ENCODE results near the gene CSF2.

The CSF2 gene

DNA sequence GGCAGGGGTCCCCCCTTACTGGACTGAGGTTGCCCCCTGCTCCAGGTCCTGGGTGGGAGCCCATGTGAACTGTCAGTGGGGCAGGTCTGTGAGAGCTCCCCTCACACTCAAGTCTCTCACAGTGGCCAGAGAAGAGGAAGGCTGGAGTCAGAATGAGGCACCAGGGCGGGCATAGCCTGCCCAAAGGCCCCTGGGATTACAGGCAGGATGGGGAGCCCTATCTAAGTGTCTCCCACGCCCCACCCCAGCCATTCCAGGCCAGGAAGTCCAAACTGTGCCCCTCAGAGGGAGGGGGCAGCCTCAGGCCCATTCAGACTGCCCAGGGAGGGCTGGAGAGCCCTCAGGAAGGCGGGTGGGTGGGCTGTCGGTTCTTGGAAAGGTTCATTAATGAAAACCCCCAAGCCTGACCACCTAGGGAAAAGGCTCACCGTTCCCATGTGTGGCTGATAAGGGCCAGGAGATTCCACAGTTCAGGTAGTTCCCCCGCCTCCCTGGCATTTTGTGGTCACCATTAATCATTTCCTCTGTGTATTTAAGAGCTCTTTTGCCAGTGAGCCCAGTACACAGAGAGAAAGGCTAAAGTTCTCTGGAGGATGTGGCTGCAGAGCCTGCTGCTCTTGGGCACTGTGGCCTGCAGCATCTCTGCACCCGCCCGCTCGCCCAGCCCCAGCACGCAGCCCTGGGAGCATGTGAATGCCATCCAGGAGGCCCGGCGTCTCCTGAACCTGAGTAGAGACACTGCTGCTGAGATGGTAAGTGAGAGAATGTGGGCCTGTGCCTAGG, at the start of gene CSF2:
Gene CSF2, plus strand, starts transcription at position 559 of the 783 bp plus-strand sequence. Its CDS starts 35 bp downstream, at position 594.
- DNase-seq (ENCODE audit: low read depth, low spot score): no peak

DNA sequence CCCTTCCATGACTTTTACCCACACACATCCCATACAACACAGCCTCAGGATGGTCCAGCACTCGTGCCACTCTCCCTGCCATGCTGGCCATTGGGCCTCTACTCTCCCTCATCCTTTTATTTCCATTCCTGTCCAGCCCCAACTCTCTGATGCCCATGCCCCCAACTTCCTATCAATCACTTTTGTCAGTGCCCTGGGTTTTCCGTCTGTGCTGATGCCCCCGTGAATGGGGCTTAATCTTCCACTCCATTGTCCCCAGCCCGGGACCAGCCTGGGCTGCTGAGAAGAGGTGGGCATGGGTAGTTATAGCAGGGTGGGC, 49.5 kb upstream of the CSF2 start:
- no peak for DNase-seq (ENCODE audit: low read depth, low spot score)

DNA sequence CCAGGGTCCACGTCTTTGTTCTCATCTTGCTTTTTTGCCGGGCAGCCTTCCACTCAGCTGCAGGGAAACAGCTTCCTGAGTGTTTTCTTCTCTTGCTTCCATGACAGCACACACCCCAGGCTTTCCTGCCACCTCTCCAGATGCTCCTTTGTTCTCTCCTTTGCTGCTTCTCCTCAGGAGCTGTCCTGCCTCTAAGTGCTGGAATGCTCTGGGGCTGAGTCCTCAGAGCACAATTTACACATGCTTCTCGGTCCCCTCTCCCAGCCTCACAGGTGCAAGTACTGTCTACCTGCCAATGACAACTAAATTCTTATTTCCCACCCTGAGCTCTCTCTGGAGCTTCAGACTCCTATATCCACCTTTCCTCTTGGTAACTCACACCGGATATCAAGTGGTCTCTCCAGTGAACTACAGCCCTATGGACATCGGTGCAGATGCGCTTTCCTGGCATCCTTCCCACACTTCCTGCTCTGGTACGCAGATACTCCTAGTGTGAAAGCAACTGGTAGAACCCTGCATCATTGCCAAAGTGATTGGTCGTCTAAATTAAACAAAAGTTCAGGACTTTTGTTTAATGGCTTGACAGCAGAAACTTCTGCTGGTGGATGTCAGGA, 48.7 kb upstream of the CSF2 start:
- DNase-seq (ENCODE audit: low read depth, low spot score): no peak

DNA sequence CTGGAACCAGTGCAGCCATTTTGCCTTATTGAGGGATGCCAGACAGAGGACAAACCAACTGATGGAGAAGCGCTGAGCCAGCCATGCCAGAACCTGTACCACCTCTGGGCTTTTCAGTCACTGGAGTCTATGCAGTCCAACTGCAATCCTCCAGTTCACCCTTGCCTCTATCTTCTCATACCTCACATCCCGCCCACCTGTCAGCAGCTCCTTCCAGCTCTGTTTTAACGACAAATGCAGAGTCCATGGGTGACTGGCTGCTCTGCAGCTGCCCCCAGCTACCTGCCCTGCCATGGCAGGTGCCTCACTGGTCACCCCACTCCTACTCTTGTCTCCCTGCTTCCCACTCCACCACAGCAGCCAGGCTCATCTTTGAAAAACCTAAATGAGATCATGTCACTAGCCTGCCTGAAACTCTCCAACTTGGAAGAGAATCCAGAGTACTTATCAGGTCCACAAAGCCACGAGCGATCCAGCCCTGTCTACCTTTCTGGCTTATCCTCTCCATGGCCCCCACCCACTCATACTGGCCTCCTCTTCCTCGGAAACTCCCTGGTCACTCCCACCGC, 48.1 kb upstream of the CSF2 start:
- no peak for DNase-seq (ENCODE audit: low read depth, low spot score)

DNA sequence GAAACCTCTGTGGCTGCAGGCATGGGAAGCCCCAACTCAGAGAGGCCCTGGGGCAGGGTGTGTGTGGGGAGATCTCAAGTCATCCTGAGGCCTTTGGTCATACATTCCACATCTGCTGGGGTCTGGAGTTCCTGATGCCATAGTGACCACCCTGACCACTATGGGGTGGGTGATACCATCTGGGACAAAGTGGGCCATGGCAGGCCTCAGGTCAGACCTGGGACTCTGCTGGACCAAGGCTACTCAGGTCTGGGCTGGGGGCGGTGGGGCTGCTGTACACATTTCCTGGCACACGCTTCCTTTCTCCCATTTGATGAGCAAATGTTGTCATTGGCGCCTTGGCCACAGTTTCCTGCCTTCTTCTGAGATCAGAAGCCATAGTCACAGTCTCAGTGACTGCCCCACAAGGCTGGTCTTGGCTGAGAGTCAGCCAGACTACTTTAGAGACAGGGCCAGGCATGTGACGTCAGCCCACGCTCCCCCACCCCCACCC, 47.0 kb upstream of the CSF2 start:
- DNase-seq (ENCODE audit: low read depth, low spot score): no peak

DNA sequence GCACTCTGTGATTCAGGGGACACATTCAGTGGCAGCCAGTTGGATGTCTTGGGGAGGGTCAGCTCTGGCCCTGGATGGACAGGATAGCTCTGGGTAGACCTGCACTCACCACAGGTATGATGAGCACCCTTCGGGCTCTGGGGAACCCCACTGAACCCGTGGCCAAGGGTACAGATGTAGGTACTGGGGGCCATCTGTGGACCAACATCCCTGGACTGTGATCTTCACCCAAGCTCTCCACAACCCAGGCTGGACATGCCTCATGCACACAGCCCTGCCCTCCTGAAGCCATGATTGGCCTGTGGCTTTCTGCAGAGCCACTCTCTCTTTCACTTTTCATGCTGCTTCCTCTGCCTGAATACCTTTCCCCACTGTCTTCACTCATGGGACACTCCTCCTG, 46.6 kb upstream of the CSF2 start:
- DNase-seq (ENCODE audit: low read depth, low spot score): no peak

DNA sequence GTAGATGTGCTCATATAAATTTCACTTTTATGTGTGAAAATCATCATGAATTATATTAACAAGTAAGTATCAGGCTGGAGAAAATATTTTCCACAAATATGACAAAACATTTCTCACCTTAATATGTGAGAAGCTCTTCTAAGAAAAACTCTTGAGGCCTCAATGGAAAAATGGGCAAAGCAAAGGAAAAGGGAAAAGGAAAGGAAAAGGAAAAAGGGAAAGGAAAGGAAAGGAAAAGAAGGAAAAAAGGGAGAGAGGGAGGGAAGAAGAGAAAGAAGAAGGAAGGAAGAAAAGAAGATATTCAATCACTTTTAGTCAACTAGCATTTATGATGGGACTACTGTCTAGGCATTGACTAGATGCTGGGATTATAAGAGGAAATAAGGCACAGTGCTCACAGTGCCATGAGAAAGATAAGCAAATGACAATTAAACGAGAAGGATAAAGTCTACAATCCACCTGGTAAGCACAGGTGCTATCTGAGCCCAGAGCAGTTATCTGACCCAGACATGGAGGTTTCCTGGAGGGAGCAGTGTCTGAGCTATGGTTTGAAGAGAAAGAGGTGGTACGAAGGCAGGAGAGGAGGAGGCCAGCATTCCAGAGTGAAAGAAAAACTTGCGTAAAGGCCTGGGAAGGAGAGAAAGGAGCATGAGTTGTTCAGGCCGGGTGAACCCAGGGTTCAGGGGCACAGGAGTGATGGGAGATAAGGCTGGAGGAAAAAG, 43.8 kb upstream of the CSF2 start:
- no peak for DNase-seq (ENCODE audit: low read depth, low spot score)

DNA sequence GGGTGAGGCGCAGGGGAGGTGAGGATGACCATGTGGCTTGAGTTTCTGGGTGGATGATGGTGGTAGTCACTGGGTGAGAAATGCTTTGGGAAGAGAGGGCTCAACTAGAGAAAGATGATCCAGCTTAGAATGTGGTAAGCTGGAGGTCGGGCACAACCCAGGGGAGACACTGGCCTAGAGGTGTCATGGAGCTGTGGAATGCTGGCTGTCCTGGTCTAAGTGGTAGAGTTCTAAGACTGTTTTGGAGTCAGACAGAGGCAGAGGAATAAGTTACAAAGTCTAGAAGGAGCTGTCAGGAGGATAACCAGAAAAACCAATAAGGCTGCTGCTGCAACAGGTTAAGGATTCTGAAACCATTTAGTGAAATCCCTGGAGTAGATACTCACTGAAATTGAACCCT, 43.0 kb upstream of the CSF2 start:
- no peak for DNase-seq (ENCODE audit: low read depth, low spot score)

DNA sequence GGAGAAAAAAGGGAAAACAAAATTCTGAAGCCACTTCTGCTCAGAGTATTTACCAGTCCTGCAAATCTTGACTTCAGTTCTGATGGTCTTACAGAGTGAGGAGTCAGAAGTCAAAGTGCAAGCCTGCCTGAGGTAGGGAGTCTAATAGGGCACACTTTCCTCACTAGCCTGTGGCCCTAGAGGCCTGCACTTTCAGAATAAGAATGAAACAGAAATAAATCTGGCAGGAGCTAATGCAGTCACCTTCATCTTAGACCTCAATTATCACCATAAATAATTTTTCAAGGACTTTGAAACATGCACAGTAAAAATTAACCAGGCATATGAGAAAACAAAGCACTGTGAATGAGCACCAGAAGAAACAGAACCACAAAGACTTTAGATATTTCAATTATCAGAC, 41.4 kb upstream of the CSF2 start:
- no peak for DNase-seq (ENCODE audit: low read depth, low spot score)

DNA sequence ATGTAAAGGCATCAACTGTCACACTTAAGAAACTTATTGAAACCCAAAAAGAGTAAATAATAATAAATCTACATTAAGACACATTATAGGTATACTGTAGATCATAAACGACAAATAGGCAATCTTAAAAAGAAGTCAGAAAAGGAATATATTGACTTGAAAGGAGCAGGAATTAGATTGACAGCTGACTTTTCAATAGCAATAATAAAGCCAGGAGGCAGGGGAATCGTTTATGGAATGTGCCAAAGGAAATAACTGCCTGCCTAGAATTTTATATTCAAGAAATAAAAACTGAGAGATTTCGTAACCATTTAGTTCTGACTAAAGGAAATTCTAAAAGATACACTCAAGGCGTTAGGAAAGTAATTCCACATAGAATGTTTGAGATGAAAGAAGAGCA, 40.5 kb upstream of the CSF2 start:
- DNase-seq (ENCODE audit: low read depth, low spot score): no peak

DNA sequence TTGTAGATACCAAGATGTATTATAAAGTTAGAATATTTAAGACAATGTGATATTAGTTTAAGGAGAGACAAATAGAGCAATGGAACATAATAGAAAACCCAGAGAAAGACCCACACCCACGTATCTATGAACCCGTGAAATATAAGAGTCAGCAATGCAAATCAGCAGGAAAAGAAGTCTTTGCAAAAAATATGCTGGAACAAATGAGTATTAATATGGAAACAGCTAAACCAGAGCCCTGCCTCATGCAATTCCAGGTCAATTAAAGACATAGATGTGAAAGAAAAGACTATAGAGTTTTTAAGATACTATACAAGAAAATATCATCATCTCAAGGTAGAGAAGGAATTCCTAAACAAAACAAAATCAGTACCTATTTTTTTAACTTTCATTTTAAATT, 36.2 kb upstream of the CSF2 start:
- no peak for DNase-seq (ENCODE audit: low read depth, low spot score)

DNA sequence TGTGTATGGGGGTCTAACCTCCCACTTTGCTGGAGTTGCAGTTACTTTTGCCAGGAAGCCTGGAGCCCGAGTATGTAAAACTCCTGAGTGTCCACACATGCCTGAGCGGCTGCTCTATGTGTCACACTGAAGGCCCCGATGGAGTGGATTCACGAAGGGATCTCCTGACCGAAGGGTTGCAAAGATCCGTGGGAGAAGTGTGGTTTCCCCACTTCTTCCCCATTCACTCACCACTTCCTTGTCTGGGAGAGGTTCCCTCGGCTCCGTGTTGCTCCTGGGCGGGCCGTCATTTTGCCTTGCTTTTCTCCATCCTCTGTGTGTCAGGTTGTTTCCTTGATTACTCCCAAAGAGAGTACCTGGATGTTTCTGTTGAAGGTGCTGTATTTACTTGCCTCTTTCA, 29.4 kb upstream of the CSF2 start:
- DNase-seq (ENCODE audit: low read depth, low spot score): no peak

DNA sequence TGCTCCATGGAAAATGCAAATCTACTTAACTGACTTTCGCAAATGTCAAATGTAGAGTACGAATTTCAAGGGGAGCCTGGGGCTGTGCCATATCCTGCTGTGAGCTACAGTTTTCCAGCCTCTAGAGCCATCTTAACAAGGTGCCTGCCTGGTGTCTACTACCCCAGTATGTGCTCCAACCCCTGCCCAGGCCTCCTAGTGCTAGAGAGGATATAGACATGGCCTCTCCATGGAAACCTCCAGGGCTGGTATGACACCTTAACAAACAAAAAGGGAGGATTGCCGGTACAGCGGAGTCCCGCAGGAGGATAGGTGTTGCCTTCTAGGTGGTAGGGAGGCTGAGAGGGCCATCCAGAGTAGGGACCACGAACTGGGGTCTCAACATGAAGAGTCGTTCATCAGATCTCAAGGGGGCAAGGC, 26.7 kb upstream of the CSF2 start:
- DNase-seq (ENCODE audit: low read depth, low spot score): no peak

DNA sequence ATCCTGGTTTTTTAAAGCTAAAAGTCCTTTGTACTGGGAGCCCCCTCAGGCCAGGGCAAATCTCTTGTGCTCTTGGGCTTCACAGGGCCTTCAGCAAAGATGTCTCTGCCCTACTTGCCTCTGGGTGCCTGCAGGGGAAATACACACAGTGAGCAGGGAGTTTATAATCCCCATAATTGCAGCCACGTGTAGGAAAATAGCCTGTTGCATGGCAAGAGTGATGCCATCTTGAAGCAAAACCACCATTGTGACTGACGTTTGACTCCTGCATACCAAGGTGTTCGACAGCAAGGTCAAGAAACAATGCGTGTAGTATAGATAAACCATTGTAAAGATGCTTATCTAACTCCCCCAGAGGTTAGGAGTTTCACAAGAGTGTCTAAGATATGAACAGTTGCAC, 24.5 kb upstream of the CSF2 start:
- DNase-seq (ENCODE audit: low read depth, low spot score): no peak

DNA sequence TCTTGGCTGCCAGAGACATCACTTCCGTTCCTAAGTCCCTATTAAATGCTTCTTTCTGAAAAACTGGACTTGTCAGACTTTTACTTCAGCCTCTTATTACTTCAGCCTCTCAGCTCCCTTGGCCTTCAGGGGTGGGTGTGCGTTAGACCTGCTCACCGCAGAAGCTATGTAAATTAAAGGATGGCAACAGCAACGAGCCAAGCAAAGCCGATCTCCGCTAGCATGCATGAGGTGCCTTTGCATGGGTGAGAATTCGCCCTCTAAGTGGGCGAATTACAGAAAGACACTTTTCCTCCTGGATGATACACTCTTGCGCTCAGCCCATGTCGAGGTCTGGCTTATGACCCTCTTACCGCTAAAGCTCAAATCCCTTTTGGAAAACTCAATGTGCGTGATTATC, 24.0 kb upstream of the CSF2 start:
- DNase-seq (ENCODE audit: low read depth, low spot score): no peak

DNA sequence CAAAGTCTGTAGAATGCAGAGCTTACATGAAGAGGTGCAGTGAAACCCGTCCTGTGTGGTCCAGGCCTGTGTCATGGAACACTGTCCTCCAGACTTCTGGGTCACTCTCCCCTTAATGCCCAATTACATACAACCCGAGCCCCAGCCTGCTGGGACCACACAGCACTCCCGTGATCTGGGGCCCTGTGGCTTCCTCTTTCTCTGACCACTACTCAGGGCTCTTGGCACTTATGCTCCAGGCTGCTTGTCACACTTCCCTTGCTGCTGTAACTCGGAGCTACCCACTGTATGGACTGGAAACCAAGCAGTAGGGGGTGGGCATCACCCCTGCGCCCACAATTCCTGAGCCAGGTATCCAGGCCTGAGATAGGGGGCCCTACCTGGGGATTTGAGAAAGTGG, 23.5 kb upstream of the CSF2 start:
- DNase-seq (ENCODE audit: low read depth, low spot score): no peak

DNA sequence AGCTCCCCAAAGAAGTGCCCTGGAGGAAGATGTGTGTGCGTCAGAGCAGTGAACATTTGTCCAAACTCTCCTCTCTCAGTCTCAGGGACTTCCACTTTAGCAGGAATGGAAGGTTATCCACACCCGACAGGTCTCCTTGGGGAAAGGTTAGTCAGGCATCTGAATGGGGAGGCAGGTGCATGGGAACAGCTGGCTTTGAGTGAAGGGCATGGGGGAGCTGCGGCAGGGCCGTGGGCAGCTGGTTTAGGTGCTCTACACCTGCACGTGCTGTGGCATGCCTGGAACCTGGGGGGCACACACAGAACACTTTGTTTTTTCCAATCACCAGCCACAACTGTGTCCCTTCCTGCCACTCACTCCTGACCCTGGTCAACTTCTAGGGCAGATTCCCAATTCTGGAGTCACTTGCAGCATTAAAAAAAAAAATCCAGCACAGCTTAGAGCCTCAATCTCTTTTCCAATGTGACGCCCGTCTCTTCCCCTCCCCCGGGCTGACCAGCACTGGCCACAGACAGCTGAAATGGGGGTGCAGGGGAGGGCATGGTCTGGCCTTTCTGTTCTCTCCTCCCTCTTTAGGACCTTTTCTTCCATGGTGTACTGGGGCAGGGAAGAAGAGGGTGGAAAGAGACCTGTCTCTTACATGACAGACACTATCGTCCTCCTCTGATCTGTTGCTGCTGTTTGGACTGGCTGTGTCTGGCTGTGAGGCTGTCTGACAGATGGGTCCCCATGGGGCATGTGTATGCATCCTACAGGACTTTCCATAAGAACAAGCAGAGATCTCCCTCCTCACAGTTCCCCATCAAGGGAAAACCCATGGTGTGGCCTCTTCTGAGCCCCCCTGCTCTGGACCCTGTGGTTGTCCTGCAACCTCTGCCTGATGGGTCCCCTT, 22.7 kb upstream of the CSF2 start:
- no peak for DNase-seq (ENCODE audit: low read depth, low spot score)

DNA sequence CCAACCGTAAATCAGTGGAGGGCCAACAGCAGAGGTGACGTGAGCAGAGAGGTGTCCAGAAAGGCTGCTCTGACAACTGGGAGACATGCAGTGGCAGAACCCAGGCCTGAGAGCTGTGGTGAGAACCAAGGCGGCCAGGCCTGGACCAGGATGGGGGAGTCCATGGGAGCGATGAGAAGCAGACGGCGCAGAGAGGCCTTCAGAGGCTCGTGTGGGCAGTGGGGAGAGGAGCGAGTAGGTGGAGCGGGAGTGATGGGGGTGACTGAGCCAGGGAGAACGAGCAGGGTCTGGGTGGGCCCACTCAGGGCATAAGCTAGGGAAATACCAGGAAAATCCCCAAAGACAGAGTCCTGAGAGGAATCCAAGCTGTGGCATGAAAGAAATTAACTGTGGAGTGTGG, 21.1 kb upstream of the CSF2 start:
- DNase-seq (ENCODE audit: low read depth, low spot score): no peak

DNA sequence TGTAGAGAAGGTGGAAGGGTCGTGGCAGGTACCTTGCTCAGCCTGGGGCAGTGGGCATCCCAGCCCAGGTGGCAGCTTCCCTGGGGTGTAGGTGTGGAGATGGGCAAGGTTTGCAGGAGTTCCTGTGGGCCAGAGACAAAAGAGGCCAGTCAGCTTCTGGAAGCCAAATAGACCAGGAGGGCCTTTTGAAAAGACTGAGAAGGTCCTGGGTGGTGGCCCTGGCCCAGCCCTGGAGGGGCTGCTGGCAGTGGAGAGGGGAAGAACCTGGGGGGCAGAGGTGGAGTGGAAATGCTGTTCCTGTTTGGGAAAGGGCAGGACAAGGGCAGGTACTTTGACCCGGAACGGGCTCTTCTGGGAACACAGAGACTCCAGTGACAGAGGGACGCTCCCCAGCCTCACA, 20.1 kb upstream of the CSF2 start:
- DNase-seq (ENCODE audit: low read depth, low spot score): no peak

DNA sequence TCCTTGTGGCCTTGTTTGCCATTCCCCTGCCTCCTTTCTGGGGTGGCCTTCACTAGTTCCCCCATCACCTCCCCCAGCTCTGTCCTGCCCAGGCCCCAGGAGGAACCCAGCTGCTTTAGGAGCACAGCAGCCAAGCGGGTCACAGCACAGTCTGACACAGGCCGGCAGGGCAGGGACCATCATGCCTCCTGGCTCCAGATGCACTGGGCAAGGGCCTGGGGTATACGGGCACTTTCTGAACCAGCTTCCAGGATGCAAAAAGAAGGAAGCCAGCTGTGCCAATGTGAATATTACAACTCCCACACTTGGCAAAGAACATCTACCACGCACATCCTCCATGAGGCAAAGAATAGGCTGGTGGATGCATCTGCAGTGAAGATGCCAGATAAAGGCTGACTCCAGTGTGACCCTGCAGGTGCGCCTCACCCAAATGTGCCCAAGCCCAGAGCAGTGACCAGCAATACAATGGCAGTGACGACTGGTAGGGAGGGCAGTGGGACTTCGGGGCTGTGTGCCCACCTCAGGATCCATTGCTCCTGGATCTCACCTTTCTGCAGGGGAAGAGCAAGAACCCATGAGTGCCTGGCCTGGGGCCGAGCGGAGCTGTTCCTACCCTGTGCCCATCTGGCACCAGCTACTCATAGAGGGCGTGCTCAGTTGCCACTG, 19.4 kb upstream of the CSF2 start:
- no peak for DNase-seq (ENCODE audit: low read depth, low spot score)

Measured in activated CD4-positive, CD25-positive, alpha-beta regulatory T cell treated with anti-CD3 and anti-CD28 coated beads, Interleukin-2, amount 50 U/mL, for 16 hours (primary cell).